ENCODE results near the gene GAGE12D.
"Not testable (repeated sequence)": the region's sequence is repeated elsewhere in the genome, so short reads cannot be mapped to it uniquely, and the experiment has no call there.

DNA sequence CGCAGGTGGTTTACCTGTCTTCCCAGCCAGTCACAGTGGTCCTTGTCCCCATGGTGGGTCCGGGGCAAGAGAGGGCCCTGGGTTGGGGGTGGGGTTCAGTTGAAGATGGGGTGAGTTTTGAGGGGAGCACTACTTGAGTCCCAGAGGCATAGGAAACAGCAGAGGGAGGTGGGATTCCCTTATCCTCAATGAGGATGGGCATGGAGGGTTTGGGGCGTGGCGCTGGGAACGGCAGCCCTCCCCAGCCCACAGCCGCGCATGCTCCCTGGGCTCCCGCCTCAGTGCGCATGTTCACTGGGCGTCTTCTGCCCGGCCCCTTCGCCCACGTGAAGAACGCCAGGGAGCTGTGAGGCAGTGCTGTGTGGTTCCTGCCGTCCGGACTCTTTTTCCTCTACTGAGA is at the start of gene GAGE12D:
- TF ChIP-seq, protein P1, sequence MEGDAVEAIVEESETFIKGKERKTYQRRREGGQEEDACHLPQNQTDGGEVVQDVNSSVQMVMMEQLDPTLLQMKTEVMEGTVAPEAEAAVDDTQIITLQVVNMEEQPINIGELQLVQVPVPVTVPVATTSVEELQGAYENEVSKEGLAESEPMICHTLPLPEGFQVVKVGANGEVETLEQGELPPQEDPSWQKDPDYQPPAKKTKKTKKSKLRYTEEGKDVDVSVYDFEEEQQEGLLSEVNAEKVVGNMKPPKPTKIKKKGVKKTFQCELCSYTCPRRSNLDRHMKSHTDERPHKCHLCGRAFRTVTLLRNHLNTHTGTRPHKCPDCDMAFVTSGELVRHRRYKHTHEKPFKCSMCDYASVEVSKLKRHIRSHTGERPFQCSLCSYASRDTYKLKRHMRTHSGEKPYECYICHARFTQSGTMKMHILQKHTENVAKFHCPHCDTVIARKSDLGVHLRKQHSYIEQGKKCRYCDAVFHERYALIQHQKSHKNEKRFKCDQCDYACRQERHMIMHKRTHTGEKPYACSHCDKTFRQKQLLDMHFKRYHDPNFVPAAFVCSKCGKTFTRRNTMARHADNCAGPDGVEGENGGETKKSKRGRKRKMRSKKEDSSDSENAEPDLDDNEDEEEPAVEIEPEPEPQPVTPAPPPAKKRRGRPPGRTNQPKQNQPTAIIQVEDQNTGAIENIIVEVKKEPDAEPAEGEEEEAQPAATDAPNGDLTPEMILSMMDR (IDR thresholded peaks at IDR 0.05), result not testable (repeated sequence)
- TF ChIP-seq POLR2A (IDR thresholded peaks at IDR 0.05), result not testable (repeated sequence)
